Progenitor cell of endocrine pancreas (in vitro differentiated cells): ENCODE data around the gene PPP2R1B. TPM values are rescaled to one million over a fixed set of nuclear protein-coding genes. Genes with fewer than 3 reads are reported as not detected.
A peak's percentile ranks its signal among the peaks of the same experiment; 100 is the strongest.

Source experiments
- DNase-seq: peaks from one replicate; pipeline ENCODE4 v3.0.0; 2021; ENCODE audit warnings: low spot score; ENCODE audit not compliant: unreplicated experiment
- H3K27ac Mint-ChIP-seq: 2 replicates; pipeline ENCODE4 v1.8.0; 2021; ENCODE audit warnings: mild to moderate bottlenecking, moderate library complexity, mixed read lengths
- H3K27me3 Mint-ChIP-seq: 2 replicates; pipeline ENCODE4 v1.8.0; 2021; ENCODE audit warnings: mixed read lengths
- H3K36me3 Mint-ChIP-seq: 2 replicates; pipeline ENCODE4 v1.8.0; 2022; ENCODE audit warnings: mixed read lengths; ENCODE audit not compliant: insufficient read depth
- H3K4me1 Mint-ChIP-seq: 2 replicates; pipeline ENCODE4 v1.8.0; 2021; ENCODE audit warnings: low read depth, mixed read lengths
- H3K4me3 Mint-ChIP-seq: 2 replicates; pipeline ENCODE4 v1.8.0; 2021; ENCODE audit warnings: low read depth, mild to moderate bottlenecking, moderate library complexity, mixed read lengths
- H3K9me3 Mint-ChIP-seq: 2 replicates; pipeline ENCODE4 v1.8.0; 2021; ENCODE audit warnings: low read depth, mixed read lengths
- total RNA-seq: library from RNA; stranded (reverse); gene quantifications from 2 replicates; pipeline ENCODE4 v1.2.1, GENCODE V29; 2021
- TF ChIP-seq, protein P1 (sequence below): fragments of 200-600 bp; sonication (generic); IDR thresholded peaks from one replicate; pipeline ENCODE4 v1.5.0; 2021; ENCODE audit warnings: antibody characterized with exemption, mild to moderate bottlenecking; ENCODE audit not compliant: unreplicated experiment

PPP2R1B gene
- total RNA-seq, 1 donor from 2014 or later, result 92.6 TPM

DNA sequence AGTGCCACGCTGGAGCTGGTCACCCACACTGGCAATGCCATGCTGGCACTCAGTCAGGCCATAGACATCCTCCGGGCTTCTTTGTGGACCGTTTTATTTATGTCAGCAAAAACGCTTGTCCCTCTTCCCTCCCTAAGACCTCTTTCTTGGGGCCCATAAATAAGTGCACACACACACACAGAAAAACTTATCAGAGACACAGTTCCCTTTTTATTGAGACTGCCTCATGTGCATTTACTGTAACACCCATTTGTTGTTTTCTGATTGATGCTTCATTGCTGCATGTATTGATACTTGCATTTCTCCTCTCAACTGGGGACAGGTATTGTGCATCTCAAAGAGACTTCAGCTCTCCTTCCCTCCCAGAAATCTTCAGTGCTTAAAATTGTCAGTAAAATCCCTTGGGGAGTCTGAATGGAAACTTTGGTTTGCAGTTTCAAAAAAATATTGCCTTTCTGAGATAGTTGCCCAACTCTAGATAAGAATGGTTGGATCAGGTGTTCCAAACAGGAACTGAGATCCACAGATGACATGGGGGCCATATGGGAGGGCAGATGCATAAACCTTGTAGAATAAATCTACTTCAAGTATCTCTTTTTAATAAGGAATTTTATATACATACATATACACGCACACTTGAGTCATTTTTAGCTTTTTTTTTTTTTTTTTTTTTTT lies 50.9 kb downstream of the PPP2R1B start:
- Mint-ChIP-seq H3K27ac (no peak overlapping the region), H3K4me1 (peaks cover 18% of the 10 kb centered on the region), H3K27me3 (no peaks in the 10 kb centered on the region), H3K4me3 (no peak overlapping the region), H3K9me3 (no peaks in the 10 kb centered on the region), H3K36me3 (peaks cover 34% of the 10 kb centered on the region)
- TF ChIP-seq, protein P1, sequence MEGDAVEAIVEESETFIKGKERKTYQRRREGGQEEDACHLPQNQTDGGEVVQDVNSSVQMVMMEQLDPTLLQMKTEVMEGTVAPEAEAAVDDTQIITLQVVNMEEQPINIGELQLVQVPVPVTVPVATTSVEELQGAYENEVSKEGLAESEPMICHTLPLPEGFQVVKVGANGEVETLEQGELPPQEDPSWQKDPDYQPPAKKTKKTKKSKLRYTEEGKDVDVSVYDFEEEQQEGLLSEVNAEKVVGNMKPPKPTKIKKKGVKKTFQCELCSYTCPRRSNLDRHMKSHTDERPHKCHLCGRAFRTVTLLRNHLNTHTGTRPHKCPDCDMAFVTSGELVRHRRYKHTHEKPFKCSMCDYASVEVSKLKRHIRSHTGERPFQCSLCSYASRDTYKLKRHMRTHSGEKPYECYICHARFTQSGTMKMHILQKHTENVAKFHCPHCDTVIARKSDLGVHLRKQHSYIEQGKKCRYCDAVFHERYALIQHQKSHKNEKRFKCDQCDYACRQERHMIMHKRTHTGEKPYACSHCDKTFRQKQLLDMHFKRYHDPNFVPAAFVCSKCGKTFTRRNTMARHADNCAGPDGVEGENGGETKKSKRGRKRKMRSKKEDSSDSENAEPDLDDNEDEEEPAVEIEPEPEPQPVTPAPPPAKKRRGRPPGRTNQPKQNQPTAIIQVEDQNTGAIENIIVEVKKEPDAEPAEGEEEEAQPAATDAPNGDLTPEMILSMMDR, result no peak
- DNase-seq, result no peak

DNA sequence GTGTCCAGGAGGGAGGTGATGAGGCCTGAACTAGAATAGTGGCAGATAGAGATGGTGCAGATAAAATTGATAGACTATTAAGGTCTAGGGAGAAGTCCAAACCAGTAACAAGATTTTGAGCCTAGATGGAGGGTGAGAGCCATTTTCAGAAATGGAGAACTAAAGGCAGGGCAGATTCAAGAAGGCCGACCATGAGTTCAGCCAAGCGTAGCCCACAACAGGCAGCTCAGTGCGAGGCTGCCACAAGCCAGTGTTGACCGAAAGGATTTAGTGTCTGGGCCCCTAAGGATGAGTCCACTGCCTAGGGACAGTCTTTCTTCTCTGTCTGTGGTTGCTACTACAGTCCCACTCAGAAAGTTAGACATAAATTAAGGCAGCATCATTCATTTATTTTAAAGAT lies 51.7 kb downstream of the PPP2R1B start:
- TF ChIP-seq, protein P1, result no peak
- Mint-ChIP-seq H3K36me3 (peaks cover 35% of the 10 kb centered on the region), H3K27me3 (no peaks in the 10 kb centered on the region), H3K4me3 (no peak overlapping the region), H3K9me3 (no peaks in the 10 kb centered on the region), H3K4me1 (peaks cover 18% of the 10 kb centered on the region), H3K27ac (no peak overlapping the region)
- no peak for DNase-seq

DNA sequence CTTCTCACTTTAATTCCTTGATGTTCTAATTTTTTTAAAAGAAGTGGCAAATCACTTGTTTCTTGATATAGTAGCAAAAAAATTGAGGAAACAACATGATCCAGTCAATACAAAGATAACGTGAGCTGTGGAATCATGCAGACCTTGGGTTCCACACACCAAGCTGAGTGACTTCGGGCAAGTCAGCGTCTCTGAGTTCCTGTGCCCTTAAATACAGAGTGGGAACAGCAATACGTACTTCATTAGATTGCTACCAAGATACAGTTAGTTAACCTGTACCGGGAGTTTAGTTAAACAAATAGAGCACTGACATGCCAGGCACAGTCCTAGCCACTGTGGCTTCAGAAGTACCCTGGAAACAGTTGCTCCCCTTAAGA lies 58.5 kb downstream of the PPP2R1B start:
- Mint-ChIP-seq H3K27ac (no peak overlapping the region), H3K9me3 (no peaks in the 10 kb centered on the region), H3K4me3 (no peak overlapping the region), H3K27me3 (no peaks in the 10 kb centered on the region), H3K36me3 (peaks cover 49% of the 10 kb centered on the region), H3K4me1 (peaks cover 22% of the 10 kb centered on the region)
- no peak for DNase-seq
- TF ChIP-seq, protein P1, result no peak

DNA sequence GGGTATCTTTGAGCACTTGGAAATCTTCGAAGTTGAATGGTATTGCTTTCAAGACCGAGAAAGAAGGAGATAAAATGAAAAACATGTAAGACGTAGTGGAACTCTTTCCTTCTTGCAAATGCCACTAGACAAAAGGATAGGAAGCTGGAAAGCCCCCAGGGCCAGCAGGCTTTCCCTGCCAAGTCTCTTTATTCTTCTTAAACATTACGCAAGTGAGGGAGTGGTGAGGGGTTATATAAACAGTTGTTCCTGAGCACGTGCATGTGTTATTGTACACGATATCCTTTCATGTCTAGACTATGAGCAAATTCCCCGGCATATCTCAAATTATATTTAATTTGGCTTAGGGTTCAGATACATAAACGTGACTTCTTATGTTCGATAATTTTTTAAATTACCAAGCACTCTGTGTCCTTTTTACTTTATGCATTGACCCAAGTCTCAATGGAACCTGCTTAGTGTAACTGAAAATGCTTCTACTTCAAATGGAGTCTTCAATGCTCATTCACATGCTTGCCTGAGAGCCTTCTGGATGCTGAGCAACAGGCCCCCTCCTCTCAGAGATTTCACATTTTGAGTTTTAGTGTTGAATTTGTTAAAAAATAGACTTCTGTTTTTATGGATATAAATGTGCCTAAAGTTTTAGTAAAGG lies 59.0 kb downstream of the PPP2R1B start:
- Mint-ChIP-seq H3K36me3 (peaks cover 46% of the 10 kb centered on the region), H3K4me1 (peaks cover 22% of the 10 kb centered on the region), H3K4me3 (no peak overlapping the region), H3K9me3 (no peaks in the 10 kb centered on the region), H3K27me3 (no peaks in the 10 kb centered on the region), H3K27ac (peak overlapping the region; percentile 39)
- DNase-seq, result no peak
- TF ChIP-seq, protein P1, result no peak

DNA sequence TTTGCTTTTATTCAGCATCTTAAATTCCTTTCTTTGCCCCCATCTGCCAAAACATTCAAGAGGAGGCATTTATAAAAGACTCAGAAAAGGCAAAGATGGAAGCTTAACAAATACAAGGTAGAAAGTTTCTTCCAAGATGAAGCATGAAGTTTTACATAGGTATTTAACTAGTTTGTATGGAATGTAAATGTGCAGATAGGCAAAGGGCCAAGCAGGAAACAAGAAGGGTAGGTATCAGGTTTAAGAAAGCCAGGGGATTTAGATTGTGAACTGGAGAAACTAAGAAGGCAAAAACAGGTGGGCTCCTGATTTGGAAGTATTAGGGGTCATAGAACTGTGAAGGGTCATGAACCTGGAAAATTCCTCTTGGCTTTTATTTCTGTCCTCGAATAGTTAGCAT lies 62.6 kb downstream of the PPP2R1B start:
- Mint-ChIP-seq H3K4me3 (no peak overlapping the region), H3K27me3 (no peaks in the 10 kb centered on the region), H3K36me3 (peaks cover 36% of the 10 kb centered on the region), H3K9me3 (no peaks in the 10 kb centered on the region), H3K4me1 (peaks cover 22% of the 10 kb centered on the region), H3K27ac (no peak overlapping the region)
- TF ChIP-seq, protein P1, result no peak
- no peak for DNase-seq
